ENCODE data around the gene MEGF9.
"Not testable (repeated sequence)": the region's sequence is repeated elsewhere in the genome, so short reads cannot be mapped to it uniquely, and the experiment has no call there.

MEGF9 gene

DNA sequence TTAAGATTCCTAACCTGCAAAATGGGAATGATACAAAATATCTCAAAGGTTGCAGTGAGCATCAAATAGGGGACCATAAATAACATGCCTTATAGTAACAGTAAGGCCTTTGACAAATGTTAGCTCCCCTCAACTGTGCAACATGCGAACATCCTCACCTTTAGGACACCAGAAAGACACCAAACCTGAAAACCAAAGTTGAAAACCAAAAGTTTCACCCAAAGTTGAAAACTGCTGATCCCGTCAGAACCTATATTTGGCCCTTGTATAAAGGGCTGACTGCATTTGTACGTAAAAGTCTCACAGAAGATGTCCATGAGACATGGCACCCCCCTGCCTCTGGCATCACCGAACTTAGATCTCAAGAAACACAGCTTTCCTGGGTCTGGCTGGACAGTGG, 146.4 kb downstream of the MEGF9 start:
- no peak for DNase-seq

- no peak for DNase-seq
Observed at GRCh38 chr9:120567081-120567480, 147.2 kb downstream of the MEGF9 start.

DNA sequence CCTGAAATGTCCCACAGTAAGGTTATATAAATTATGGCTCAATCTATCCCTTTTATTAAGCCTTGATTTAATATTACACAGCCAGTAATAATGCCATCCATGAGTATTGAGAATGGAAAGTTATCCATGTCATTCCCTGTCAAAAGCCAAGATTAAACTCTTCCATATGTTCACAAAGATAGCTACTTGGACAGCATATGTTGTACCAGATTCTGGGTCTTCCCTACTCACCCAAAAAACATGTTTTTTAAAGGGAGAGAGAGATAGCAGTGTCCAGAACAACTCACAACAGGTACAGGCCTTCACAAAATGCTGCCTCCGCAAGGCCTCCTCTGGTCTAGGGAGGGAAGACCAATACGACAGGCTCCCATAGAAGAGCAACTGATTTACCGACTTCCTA, 149.7 kb downstream of the MEGF9 start:
- DNase-seq, result no peak

GRCh38 chr9:120562861-120563443, 151.3 kb downstream of the MEGF9 start:
- DNase-seq, result no peak

- DNase-seq, result no peak
Observed at GRCh38 chr9:120561709-120562108, 152.6 kb downstream of the MEGF9 start.

- no peak for DNase-seq
Observed at GRCh38 chr9:120559546-120559945, 154.7 kb downstream of the MEGF9 start.

GRCh38 chr9:120558454-120558853, 155.8 kb downstream of the MEGF9 start:
- DNase-seq, result no peak

- DNase-seq, result no peak
Observed at GRCh38 chr9:120557205-120557604, 157.1 kb downstream of the MEGF9 start.

- DNase-seq, result no peak
Observed at GRCh38 chr9:120556775-120557174, 157.5 kb downstream of the MEGF9 start.

- DNase-seq, result no peak
Observed at GRCh38 chr9:120555839-120556238, 158.4 kb downstream of the MEGF9 start.

GRCh38 chr9:120552210-120552704, 162.0 kb downstream of the MEGF9 start:
- not testable (repeated sequence) for DNase-seq
